Endothelial cell of umbilical vein (primary cell): ENCODE measurements around the gene SCGB1C1. TPM values are rescaled to one million over a fixed set of nuclear protein-coding genes. Genes with fewer than 3 reads are reported as not detected.

Source experiments
- BruUV-seq: library from RNA; stranded (reverse); fragments of 400-500 nt; replicated peaks from 2 replicates; lab custom pipeline; 2021; lab: Mats Ljungman, UMichigan
- CTCF ChIA-PET: fragments of 300-600, 350-600 bp; sonication (Branson Sonifier 250); formaldehyde crosslinking; loops from one replicate; lab custom pipeline; 2021; ENCODE audit warnings: antibody characterized with exemption, inconsistent platforms; lab: Charles Lee
- POLR2A ChIA-PET: fragments of 300-600, 350-600 bp; sonication (Branson Sonifier 250); formaldehyde crosslinking; loops from one replicate; lab custom pipeline; 2021; ENCODE audit warnings: antibody characterized with exemption, inconsistent platforms; lab: Charles Lee
- DNase-seq: peaks from one replicate; pipeline ENCODE4 v3.0.0-alpha.2; 2011; ENCODE audit warnings: low read depth, low spot score
- FAIRE-seq: peaks from 2 replicates; lab custom pipeline; 2011; peaks lifted over from hg19 to GRCh38; lab: Jason Lieb, UNC
- H2AFZ ChIP-seq: 2 replicates; pipeline ENCODE4 v1.6.0; 2012; ENCODE audit warnings: low read depth, low read length, control low read depth, inconsistent platforms
- H3K27ac ChIP-seq: 2 replicates; pipeline ENCODE4 v1.5.1; 2011; ENCODE audit warnings: low read depth, mild to moderate bottlenecking, control low read depth, low read length, moderate library complexity; ENCODE audit not compliant: insufficient read depth
- H3K27me3 ChIP-seq, 2 experiments: 2 replicates each; pipeline versions ENCODE4 v1.6.0 to v1.6.1; 2011; ENCODE audit warnings: low read length in 2 of 2, mixed read lengths in 1 of 2; ENCODE audit not compliant: control insufficient read depth in 2 of 2, insufficient read depth in 2 of 2
- H3K36me3 ChIP-seq, 2 experiments: 2 replicates in 1 of 2; 3 replicates in 1 of 2; pipeline ENCODE4 v1.5.1; 2011; ENCODE audit warnings: low read length in 2 of 2, mild to moderate bottlenecking in 1 of 2, moderate library complexity in 1 of 2; ENCODE audit not compliant: control insufficient read depth in 2 of 2, insufficient read depth in 2 of 2; ENCODE audit errors: extremely low read depth in 1 of 2
- H3K4me1 ChIP-seq: 3 replicates; pipeline ENCODE4 v1.5.1; 2011; ENCODE audit warnings: mild to moderate bottlenecking, low read length; ENCODE audit not compliant: control insufficient read depth, insufficient read depth; ENCODE audit errors: extremely low read depth
- H3K4me2 ChIP-seq: 2 replicates; pipeline ENCODE4 v1.6.1; 2011; ENCODE audit warnings: low read length, control low read depth, mixed read lengths; ENCODE audit not compliant: insufficient read depth
- H3K4me3 ChIP-seq, 3 experiments: fragments of 200-600 bp in 1 of 3; sonication (generic), shearing (Covaris generic) in 1 of 3; replicated peaks in 1 of 3; 2 replicates each; pipeline ENCODE4 v1.5.1; 2011 to 2016; ENCODE audit warnings: control low read depth in 3 of 3, low read length in 3 of 3, mild to moderate bottlenecking in 2 of 3, inconsistent platforms in 1 of 3, low read depth in 1 of 3, moderate library complexity in 1 of 3; ENCODE audit not compliant: insufficient read depth in 1 of 3
- H3K79me2 ChIP-seq: 2 replicates; pipeline ENCODE4 v1.6.0; 2012; ENCODE audit warnings: low read length, inconsistent platforms; ENCODE audit not compliant: control insufficient read depth, insufficient read depth
- H3K9ac ChIP-seq: replicated peaks from 2 replicates; pipeline ENCODE3; 2011; ENCODE audit warnings: low read length, control low read depth; ENCODE audit not compliant: insufficient read depth; ENCODE audit errors: extremely low read depth
- H3K9me1 ChIP-seq: replicated peaks from 3 replicates; pipeline ENCODE4 v1.6.0; 2011; ENCODE audit warnings: mild to moderate bottlenecking, low read length; ENCODE audit not compliant: control insufficient read depth, insufficient read depth; ENCODE audit errors: extremely low read depth
- H3K9me3 ChIP-seq: replicated peaks from 2 replicates; pipeline ENCODE4 v1.5.1; 2012; ENCODE audit warnings: low read length, inconsistent platforms; ENCODE audit not compliant: control insufficient read depth, insufficient read depth
- H4K20me1 ChIP-seq: replicated peaks from 2 replicates; pipeline ENCODE3; 2011; ENCODE audit warnings: mild to moderate bottlenecking, low read length; ENCODE audit not compliant: control insufficient read depth, insufficient read depth; ENCODE audit errors: extremely low read depth
- CTCF ChIP-seq, 2 donors: IDR thresholded peaks; 1 replicate in 1 of 2; 2 replicates in 1 of 2; pipeline ENCODE4 v1.5.1; 2011; ENCODE audit warnings: low read length in 2 of 2, mild to moderate bottlenecking in 2 of 2, moderate library complexity in 2 of 2, control low read depth in 1 of 2, inconsistent platforms in 1 of 2, low read depth in 1 of 2; ENCODE audit not compliant: insufficient read depth in 1 of 2; ENCODE audit errors: extremely low read depth in 1 of 2
- EZH2 ChIP-seq: IDR thresholded peaks from 2 replicates; pipeline ENCODE4 v1.6.1; 2012; ENCODE audit warnings: borderline replicate concordance, low read depth, mild to moderate bottlenecking, moderate library complexity, low read length, inconsistent platforms; ENCODE audit not compliant: severe bottlenecking
- FOS ChIP-seq: IDR thresholded peaks from 2 replicates; pipeline ENCODE4 v1.6.1; 2011; ENCODE audit warnings: mild to moderate bottlenecking, low read length, moderate library complexity, borderline replicate concordance; ENCODE audit not compliant: insufficient read depth
- GATA2 ChIP-seq: IDR thresholded peaks from 2 replicates; pipeline ENCODE4 v1.7.0; 2011; ENCODE audit warnings: low read depth, mild to moderate bottlenecking, moderate library complexity, mixed read lengths, low read length; ENCODE audit not compliant: insufficient read length, insufficient read depth
- JUN ChIP-seq: IDR thresholded peaks from 2 replicates; pipeline ENCODE4 v1.6.1; 2011; ENCODE audit warnings: borderline replicate concordance, low read depth; ENCODE audit not compliant: insufficient read length, insufficient read depth
- MAX ChIP-seq: IDR thresholded peaks from 2 replicates; pipeline ENCODE4 v1.6.1; 2011; ENCODE audit not compliant: insufficient read depth, insufficient read length
- MYC ChIP-seq: IDR thresholded peaks from one replicate; pipeline ENCODE4 v1.6.1; 2011; ENCODE audit warnings: mild to moderate bottlenecking, low read depth, low read length
- POLR2A ChIP-seq: IDR thresholded peaks from 2 replicates; pipeline ENCODE4 v1.6.1; 2012; ENCODE audit warnings: low read depth, mild to moderate bottlenecking, control low read depth, low read length
- POLR2AphosphoS5 ChIP-seq: IDR thresholded peaks from 2 replicates; pipeline ENCODE4 v1.6.1; 2012; ENCODE audit warnings: low read depth, mild to moderate bottlenecking, control low read depth, low read length, moderate library complexity; ENCODE audit not compliant: insufficient read depth
- dilution Hi-C: fragments of 300-500 bp; cut with MboI; formaldehyde crosslinking; loops from one replicate; pipeline ENCODE4 v1.15.0; 2019; ENCODE audit warnings: low sequenced_read_pairs; ENCODE audit not compliant: extremely low pct_ligation_motif_present
- intact Hi-C: fragments of 100-400 bp; cut with micrococcal nuclease; formaldehyde crosslinking; loops from one replicate; pipeline ENCODE4 v1.10.0; 2022
- polyA plus RNA-seq, 4 experiments: library from polyadenylated mRNA; depleted of rRNA in 3 of 4; stranded (reverse) in 3 of 4; unstranded in 1 of 4; fragments of >200 nt; gene quantifications; 2 replicates each; pipeline versions ENCODE4 v1.2.1 to v1.2.3, GENCODE V29; 2011 to 2012; ENCODE audit warnings: missing spikeins in 1 of 4
- total RNA-seq: library from RNA; stranded (reverse); gene quantifications from 2 replicates; pipeline ENCODE4 v1.2.3, GENCODE V29; 2021

SCGB1C1 gene
- total and polyA plus RNA-seq, 2 donors (not counting 3 experiments of a cell fraction or from before 2014, with no cell fraction given) = not detected

DNA sequence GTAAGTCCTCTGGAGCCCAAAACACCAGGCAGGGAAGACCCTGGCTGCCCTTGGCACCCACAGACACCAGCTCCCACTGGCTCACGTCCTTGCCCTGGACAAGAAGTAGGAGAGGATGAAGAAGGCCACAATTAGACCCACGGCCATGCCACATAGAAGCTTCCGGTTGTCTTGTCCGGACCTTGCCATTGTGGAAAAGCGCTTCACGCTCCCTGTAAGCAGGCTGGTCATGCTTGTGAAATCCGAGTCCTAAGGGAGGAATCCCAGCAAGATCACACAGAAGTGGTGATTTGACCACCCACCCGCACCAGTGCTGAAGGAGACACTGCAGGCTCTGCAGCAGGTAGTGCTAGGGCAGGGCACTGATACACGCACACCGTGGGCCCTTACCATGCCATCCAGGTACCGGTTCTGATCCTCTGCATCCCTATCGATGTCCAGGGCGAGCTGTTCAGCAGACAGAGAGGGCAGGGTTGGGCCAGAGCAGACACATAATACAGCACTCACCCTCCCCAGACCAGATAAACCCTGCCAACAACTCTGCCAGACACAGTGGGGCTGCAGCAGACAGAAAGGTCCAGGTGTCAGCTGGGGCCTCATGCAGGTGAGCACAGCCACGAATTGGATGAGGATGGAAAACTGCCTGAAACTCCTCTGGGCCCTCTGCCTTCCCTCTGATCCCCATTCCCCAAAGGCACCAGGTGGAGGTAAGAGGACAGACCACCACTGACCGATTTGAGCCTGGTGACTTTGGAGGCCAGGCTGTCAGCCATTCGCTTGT is 12.5 kb downstream of the SCGB1C1 start:
- Histone ChIP-seq H3K9me3 (no peaks in the 10 kb centered on the region), H3K27me3 (no peaks in the 10 kb centered on the region), H4K20me1 (no peaks in the 10 kb centered on the region), H3K79me2 (peaks cover 38% of the 10 kb centered on the region), H3K27ac (no peak overlapping the region), H3K9ac (no peak overlapping the region), H3K36me3 (peaks cover 4 to 22% of the 10 kb centered on the region in 2 experiments), H3K4me1 (peaks cover 20% of the 10 kb centered on the region), H2AFZ (no peak overlapping the region), H3K4me3 (no peak overlapping the region), H3K4me2 (no peak overlapping the region), H3K9me1 (no peaks in the 10 kb centered on the region)
- DNase-seq = no peak
- POLR2A ChIA-PET = no interaction called here
- dilution Hi-C loops = no loop called here
- no TSS peak for BruUV-seq
- no peak for FAIRE-seq
- CTCF ChIA-PET = no interaction called here
- intact Hi-C loops = loop anchor here (5.0 kb wide), 2 partner anchors 102 to 152 kb away; partner anchors contain the start of gene IFITM2
- TF ChIP-seq JUN (no peak), MAX (no peak), POLR2A (no peak), GATA2 (no peak), EZH2 (no peak), CTCF (IDR thresholded peaks at IDR 0.05; ENCODE audit: extremely low read depth in 1 of 2, insufficient read depth in 1 of 2, low read depth in 1 of 2, low read length in 2 of 2) (no peak), POLR2AphosphoS5 (no peak), MYC (no peak), FOS (no peak)
